B cell (primary cell): ENCODE measurements around the gene MAPKAPK5. TPM values are rescaled to one million over a fixed set of nuclear protein-coding genes. Genes with fewer than 3 reads are reported as not detected.

ENCODE experiments used
- ATAC-seq: fragments of 200-7000 bp; cut with Tn5 transposase; one replicate; pipeline ENCODE4 v1.10.0; 2021; ENCODE audit warnings: low read depth, mild to moderate bottlenecking, moderate number of reproducible peaks, moderate library complexity
- CTCF ChIA-PET: fragments of 350-600 bp; sonication (Branson Sonifier 250); formaldehyde crosslinking; loops from one replicate; lab custom pipeline; 2021; ENCODE audit warnings: antibody characterized with exemption, inconsistent platforms; lab: Charles Lee
- POLR2A ChIA-PET: fragments of 350-600 bp; sonication (Branson Sonifier 250); formaldehyde crosslinking; loops from one replicate; lab custom pipeline; 2021; ENCODE audit warnings: antibody characterized with exemption; lab: Charles Lee
- DNase-seq: peaks from one replicate; pipeline ENCODE4 v3.0.0; 2013
- H2AFZ ChIP-seq: 2 replicates; pipeline ENCODE4 v1.6.1; 2012; ENCODE audit warnings: mild to moderate bottlenecking, low read depth, low read length; ENCODE audit not compliant: insufficient read depth, poor library complexity, severe bottlenecking
- H3K27ac ChIP-seq, 2 donors: 1 replicate in 1 of 2; 2 replicates in 1 of 2; pipeline ENCODE4 v1.5.1; 2012 to 2013; ENCODE audit warnings: low read length in 2 of 2, mild to moderate bottlenecking in 2 of 2, moderate library complexity in 1 of 2
- H3K27me3 ChIP-seq, 4 experiments: fragments of 200-600 bp in 1 of 4; sonication (generic) in 1 of 4; replicated peaks in 1 of 4; 1 replicate in 2 of 4; 2 replicates in 2 of 4; pipeline versions ENCODE4 v1.6.1 to v1.7.0; 2013 to 2016; ENCODE audit warnings: low read length in 3 of 4, mild to moderate bottlenecking in 2 of 4, mixed read lengths in 1 of 4, moderate library complexity in 1 of 4; ENCODE audit not compliant: insufficient read depth in 4 of 4, control insufficient read depth in 3 of 4; ENCODE audit errors: control extremely low read depth in 1 of 4
- H3K36me3 ChIP-seq, 2 experiments: replicated peaks in 1 of 2; 1 replicate in 1 of 2; 2 replicates in 1 of 2; pipeline versions ENCODE4 v1.6.1 to v1.7.1; 2013; ENCODE audit warnings: low read length in 1 of 2; ENCODE audit not compliant: insufficient read depth in 2 of 2, control insufficient read depth in 1 of 2; ENCODE audit errors: control extremely low read depth in 1 of 2, extremely low read depth in 1 of 2
- H3K4me1 ChIP-seq, 2 donors: fragments of 200-600 bp in 1 of 2; sonication (generic) in 1 of 2; 1 replicate in 1 of 2; 2 replicates in 1 of 2; pipeline versions ENCODE4 v1.5.1 to v1.6.1; 2013 to 2017; ENCODE audit warnings: low read length in 2 of 2; ENCODE audit not compliant: control insufficient read depth in 2 of 2, insufficient read depth in 2 of 2
- H3K4me2 ChIP-seq: replicated peaks from 2 replicates; pipeline ENCODE3; 2012; ENCODE audit warnings: mild to moderate bottlenecking, low read depth, low read length; ENCODE audit not compliant: poor library complexity, severe bottlenecking
- H3K4me3 ChIP-seq, 5 experiments: fragments of 200-600 bp in 1 of 5; sonication (generic) in 1 of 5; 1 replicate in 3 of 5; 2 replicates in 2 of 5; pipeline versions ENCODE4 v1.5.1 to v1.7.0; 2011 to 2016; ENCODE audit warnings: low read length in 4 of 5, mild to moderate bottlenecking in 4 of 5, low read depth in 2 of 5, control low read depth in 1 of 5, moderate library complexity in 1 of 5; ENCODE audit not compliant: insufficient read depth in 1 of 5; ENCODE audit errors: control extremely low read depth in 1 of 5, extremely low read depth in 1 of 5
- H3K79me2 ChIP-seq: fragments of 200-600 bp; sonication (generic); one replicate; pipeline ENCODE4 v1.6.0; 2016; ENCODE audit warnings: low read length; ENCODE audit not compliant: control insufficient read depth, insufficient read depth
- H3K9ac ChIP-seq: fragments of 200-600 bp; sonication (generic); 2 replicates; pipeline ENCODE4 v1.6.1; 2017; ENCODE audit warnings: mild to moderate bottlenecking, low read length, moderate library complexity
- H3K9me3 ChIP-seq, 3 donors: one replicate each; pipeline versions ENCODE4 v1.6.1 to v1.7.1; 2013; ENCODE audit warnings: low read length in 2 of 3; ENCODE audit not compliant: control insufficient read depth in 2 of 3, insufficient read depth in 1 of 3; ENCODE audit errors: control extremely low read depth in 1 of 3
- H4K20me1 ChIP-seq: 2 replicates; pipeline ENCODE4 v1.6.0; 2012; ENCODE audit warnings: mild to moderate bottlenecking, low read length; ENCODE audit not compliant: insufficient read depth, control insufficient read depth, poor library complexity, severe bottlenecking
- H3K27ac Mint-ChIP-seq: one replicate; pipeline ENCODE4 v1.8.0; 2021; ENCODE audit warnings: mixed read lengths
- H3K27me3 Mint-ChIP-seq: one replicate; pipeline ENCODE4 v1.8.0; 2021; ENCODE audit warnings: mixed read lengths
- H3K4me1 Mint-ChIP-seq: one replicate; pipeline ENCODE4 v1.8.0; 2021; ENCODE audit warnings: mixed read lengths
- H3K4me3 Mint-ChIP-seq: one replicate; pipeline ENCODE4 v1.8.0; 2021; ENCODE audit warnings: mixed read lengths
- H3K9me3 Mint-ChIP-seq: one replicate; pipeline ENCODE4 v1.8.0; 2022; ENCODE audit warnings: mixed read lengths; ENCODE audit not compliant: insufficient read depth
- CTCF ChIP-seq: fragments of 200-600 bp; IDR thresholded peaks from one replicate; pipeline ENCODE4 v1.8.0; 2022; ENCODE audit warnings: antibody characterized with exemption, mild to moderate bottlenecking
- EZH2 ChIP-seq: IDR thresholded peaks from 2 replicates; pipeline ENCODE4 v1.6.1; 2012; ENCODE audit warnings: borderline replicate concordance, low read depth, mild to moderate bottlenecking, moderate library complexity, low read length; ENCODE audit not compliant: insufficient read depth, poor library complexity, severe bottlenecking
- WGBS: methylation state at CpG from one replicate; pipeline ENCODE4 v1.1.5; 2013; ENCODE audit warnings: missing lambda C conversion rate; ENCODE audit not compliant: insufficient coverage; 5-methylcytosine and 5-hydroxymethylcytosine counted together
- intact Hi-C: fragments of 100-400 bp; cut with micrococcal nuclease; formaldehyde crosslinking; loops from one replicate; pipeline ENCODE4 v1.10.0; 2022
- polyA plus RNA-seq: library from polyadenylated mRNA; depleted of rRNA; stranded (reverse); fragments of >200 nt; gene quantifications from 2 replicates; pipeline ENCODE4 v1.2.3, GENCODE V29; 2012
- total RNA-seq, 2 donors: library from RNA; stranded (reverse); fragments of 120-200 nt in 1 of 2; gene quantifications; 1 replicate in 1 of 2; 2 replicates in 1 of 2; pipeline versions ENCODE4 v1.2.3 to v1.2.4, GENCODE V29; 2013 to 2022

MAPKAPK5 gene
- total and polyA plus RNA-seq, 2 donors (not counting 1 experiment from before 2014, with no cell fraction given) = 60.2 to 64.4 TPM

DNA sequence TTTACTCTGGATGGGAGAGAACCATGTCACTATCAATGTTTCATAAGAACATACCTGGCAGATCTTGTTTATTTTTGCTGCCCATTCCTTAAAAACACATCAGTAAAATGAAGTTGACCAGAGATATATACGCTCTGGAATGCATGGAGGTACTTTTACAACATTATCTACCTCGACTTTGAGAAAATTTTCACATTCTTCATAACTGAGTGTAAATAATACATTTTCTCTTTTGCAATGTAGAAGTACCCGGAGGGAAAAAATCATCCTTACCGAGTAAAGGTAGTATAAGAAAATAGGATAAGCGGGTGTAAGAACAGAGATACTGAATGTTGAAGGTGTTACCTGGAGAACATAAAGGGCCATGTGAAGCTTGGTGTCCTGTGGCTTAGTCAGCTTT lies 90.2 kb downstream of the MAPKAPK5 start:
- Mint-ChIP-seq H3K4me1 (no peaks in the 10 kb centered on the region), H3K27ac (no peak overlapping the region), H3K9me3 (no peaks in the 10 kb centered on the region), H3K4me3 (no peak overlapping the region), H3K27me3 (no peaks in the 10 kb centered on the region)
- TF ChIP-seq EZH2 (no peak), CTCF (no peak)
- intact Hi-C loops = no loop called here
- no peaks in the 10 kb centered on the region for H3K4me1 ChIP-seq
- no peaks in the 10 kb centered on the region for H3K9me3 ChIP-seq
- H2AFZ ChIP-seq = no peak overlapping the region
- no peaks in the 10 kb centered on the region for H3K36me3 ChIP-seq
- DNase-seq (no peak), ATAC-seq (no peak)
- no peaks in the 10 kb centered on the region for H3K27me3 ChIP-seq
- no peak overlapping the region for H3K4me2 ChIP-seq
- no peak overlapping the region for H3K9ac ChIP-seq
- no peak overlapping the region for H3K27ac ChIP-seq
- H3K79me2 ChIP-seq = no peaks in the 10 kb centered on the region
- ChIA-PET POLR2A (no interaction called here), CTCF (no interaction called here)
- no CpG with 5 or more reads among the region's 5 CpGs for WGBS
- H3K4me3 ChIP-seq = no peak overlapping the region
- no peaks in the 10 kb centered on the region for H4K20me1 ChIP-seq

DNA sequence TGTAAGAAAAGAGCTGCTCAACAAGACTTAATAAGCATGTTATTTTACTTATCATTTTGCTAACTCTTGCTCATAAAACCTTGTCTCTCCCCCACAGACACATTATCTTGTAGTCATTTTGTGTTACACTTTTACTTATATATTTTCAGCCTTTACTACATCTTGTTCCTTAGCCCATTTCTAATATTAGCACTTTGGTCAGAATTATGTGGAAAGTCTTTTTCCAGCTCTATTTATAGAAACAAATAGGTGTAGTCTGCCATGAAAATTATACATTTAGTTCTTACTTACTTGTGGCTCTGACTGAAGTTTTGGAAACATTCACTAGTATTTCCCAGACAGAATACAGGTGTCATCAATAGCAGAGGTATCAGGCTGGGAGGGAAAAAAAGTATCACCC lies 94.8 kb downstream of the MAPKAPK5 start:
- H3K27me3 Mint-ChIP-seq = no peaks in the 10 kb centered on the region
- intact Hi-C loops = no loop called here
- no peak overlapping the region for H3K9ac ChIP-seq
- CTCF ChIA-PET = no interaction called here
- no peaks in the 10 kb centered on the region for H3K4me1 ChIP-seq
- no peaks in the 10 kb centered on the region for H3K79me2 ChIP-seq
- no peak overlapping the region for H2AFZ ChIP-seq
- H3K4me2 ChIP-seq = no peak overlapping the region
- no peak overlapping the region for H3K27ac ChIP-seq
- no peaks in the 10 kb centered on the region for H3K4me1 Mint-ChIP-seq
- no peak overlapping the region for H3K4me3 ChIP-seq
- no peaks in the 10 kb centered on the region for H3K9me3 ChIP-seq
- H3K36me3 ChIP-seq = no peaks in the 10 kb centered on the region
- no peaks in the 10 kb centered on the region for H3K27me3 ChIP-seq
- H4K20me1 ChIP-seq = no peaks in the 10 kb centered on the region
- no peak for DNase-seq
- POLR2A ChIA-PET = no interaction called here
- H3K4me3 Mint-ChIP-seq = no peak overlapping the region
- no peak for TF ChIP-seq EZH2
- no peak for TF ChIP-seq CTCF
- ATAC-seq = no peak
- H3K9me3 Mint-ChIP-seq = no peaks in the 10 kb centered on the region
- no peak overlapping the region for H3K27ac Mint-ChIP-seq
